Measurements from ENCODE around the gene AGRN.
A peak's percentile ranks its signal among the peaks of the same experiment; 100 is the strongest.

Gene AGRN

GRCh38 chr1:1085911-1086841 lies 66.3 kb downstream of the AGRN start:
- no peak for DNase-seq (ENCODE audit: extremely low spot score)
- TF ChIP-seq L3MBTL2 (conservative IDR thresholded peaks at IDR 0.05), result no peak
- TF ChIP-seq HDGF (IDR thresholded peaks at IDR 0.05; ENCODE audit: borderline replicate concordance), result no peak
- TF ChIP-seq CTBP1 (IDR thresholded peaks at IDR 0.05; ENCODE audit: borderline replicate concordance), result no peak
- no peak for TF ChIP-seq LEF1 (IDR thresholded peaks at IDR 0.05; ENCODE audit: borderline replicate concordance)
- no peak for TF ChIP-seq FOXA1 (IDR thresholded peaks at IDR 0.05)
- no peak for TF ChIP-seq FOXM1 (IDR thresholded peaks at IDR 0.05; ENCODE audit: borderline replicate concordance)
- no peak for TF ChIP-seq NFRKB (IDR thresholded peaks at IDR 0.05)
- TF ChIP-seq ELF4 (IDR thresholded peaks at IDR 0.05), result no peak
- TF ChIP-seq FOXK2 (IDR thresholded peaks at IDR 0.05), result no peak
- TF ChIP-seq PKNOX1 (IDR thresholded peaks at IDR 0.05), result no peak
- TF ChIP-seq ZNF384 (IDR thresholded peaks at IDR 0.05), result no peak
- no peak for TF ChIP-seq ARNT (IDR thresholded peaks at IDR 0.05)
- TF ChIP-seq SP1 (IDR thresholded peaks at IDR 0.05), result no peak
- TF ChIP-seq SUZ12 (IDR thresholded peaks at IDR 0.05), result no peak
- no peak for TF ChIP-seq BHLHE40 (IDR thresholded peaks at IDR 0.05; ENCODE audit: borderline replicate concordance)
- TF ChIP-seq TARDBP (IDR thresholded peaks at IDR 0.05), result no peak
- POLR2A ChIA-PET, result no interaction called here
- CTCF ChIA-PET, result no interaction called here

GRCh38 chr1:1086911-1087341 lies 67.0 kb downstream of the AGRN start:
- POLR2A ChIA-PET, result no interaction called here
- CTCF ChIA-PET, result no interaction called here

GRCh38 chr1:1087351-1088028 lies 67.6 kb downstream of the AGRN start:
- ChIA-PET POLR2A (no interaction called here), CTCF (interaction anchor here (0.6 kb wide), 1 partner anchor 213 kb away, joined by 3 read pairs; no protein-coding TSS in a partner anchor)
- TF ChIP-seq NFRKB (IDR thresholded peaks at IDR 0.05), result no peak
- no peak for TF ChIP-seq CTBP1 (IDR thresholded peaks at IDR 0.05; ENCODE audit: borderline replicate concordance)
- no peak for TF ChIP-seq BHLHE40 (IDR thresholded peaks at IDR 0.05; ENCODE audit: borderline replicate concordance)
- TF ChIP-seq ZNF384 (IDR thresholded peaks at IDR 0.05), result no peak
- TF ChIP-seq ELF4 (IDR thresholded peaks at IDR 0.05), result no peak
- TF ChIP-seq LEF1 (IDR thresholded peaks at IDR 0.05; ENCODE audit: borderline replicate concordance), result no peak
- no peak for TF ChIP-seq SP1 (IDR thresholded peaks at IDR 0.05)
- no peak for TF ChIP-seq PKNOX1 (IDR thresholded peaks at IDR 0.05)
- TF ChIP-seq ARNT (IDR thresholded peaks at IDR 0.05), result no peak
- no peak for TF ChIP-seq FOXM1 (IDR thresholded peaks at IDR 0.05; ENCODE audit: borderline replicate concordance)
- TF ChIP-seq TARDBP (IDR thresholded peaks at IDR 0.05), result no peak
- TF ChIP-seq SUZ12 (IDR thresholded peaks at IDR 0.05), result no peak
- TF ChIP-seq HDGF (IDR thresholded peaks at IDR 0.05; ENCODE audit: borderline replicate concordance), result no peak
- TF ChIP-seq FOXK2 (IDR thresholded peaks at IDR 0.05), result no peak
- no peak for TF ChIP-seq FOXA1 (IDR thresholded peaks at IDR 0.05)

More at GRCh38 chr1:1086911-1087341, 67.0 kb downstream of the AGRN start:
- TF ChIP-seq FOXM1 (IDR thresholded peaks at IDR 0.05; ENCODE audit: borderline replicate concordance) (no peak), PKNOX1 (IDR thresholded peaks at IDR 0.05) (no peak), BHLHE40 (IDR thresholded peaks at IDR 0.05; ENCODE audit: borderline replicate concordance) (no peak), TARDBP (IDR thresholded peaks at IDR 0.05) (no peak), SP1 (IDR thresholded peaks at IDR 0.05) (no peak), ARNT (IDR thresholded peaks at IDR 0.05) (no peak), FOXA1 (IDR thresholded peaks at IDR 0.05) (no peak), ELF4 (IDR thresholded peaks at IDR 0.05) (no peak), HDGF (IDR thresholded peaks at IDR 0.05; ENCODE audit: borderline replicate concordance) (no peak), L3MBTL2 (conservative IDR thresholded peaks at IDR 0.05) (no peak), ZNF384 (IDR thresholded peaks at IDR 0.05) (no peak), SUZ12 (IDR thresholded peaks at IDR 0.05) (no peak), LEF1 (IDR thresholded peaks at IDR 0.05; ENCODE audit: borderline replicate concordance) (no peak), FOXK2 (IDR thresholded peaks at IDR 0.05) (no peak), CTBP1 (IDR thresholded peaks at IDR 0.05; ENCODE audit: borderline replicate concordance) (no peak), NFRKB (IDR thresholded peaks at IDR 0.05) (no peak)
- DNase-seq (ENCODE audit: extremely low spot score), result no peak

GRCh38 chr1:1088029-1088800 lies 68.3 kb downstream of the AGRN start:
- TF ChIP-seq FOXA1 (IDR thresholded peaks at IDR 0.05) (no peak), HDGF (IDR thresholded peaks at IDR 0.05; ENCODE audit: borderline replicate concordance) (no peak), SUZ12 (IDR thresholded peaks at IDR 0.05) (no peak), ARNT (IDR thresholded peaks at IDR 0.05) (no peak), ELF4 (IDR thresholded peaks at IDR 0.05) (no peak), ZNF384 (IDR thresholded peaks at IDR 0.05) (no peak)
- ChIA-PET CTCF (interaction anchor here (0.6 kb wide), 1 partner anchor 212 kb away, joined by 3 read pairs; no protein-coding TSS in a partner anchor), POLR2A (no interaction called here)
- peak; percentile 3 for DNase-seq (ENCODE audit: extremely low spot score)

More at GRCh38 chr1:1087351-1088028, 67.6 kb downstream of the AGRN start:
- no peak for DNase-seq (ENCODE audit: extremely low spot score)
